Mammary epithelial cell (primary cell): ENCODE data around the gene PLXNA2.

ENCODE experiments used
- EZH2 ChIP-seq: IDR thresholded peaks from 2 replicates; pipeline ENCODE4 v1.6.1; 2012; ENCODE audit warnings: low read length, inconsistent platforms, borderline replicate concordance
- TF ChIP-seq, protein P1 (sequence below), 2 donors: IDR thresholded peaks in 1 of 2; conservative IDR thresholded peaks in 1 of 2; 2 replicates each; pipeline ENCODE4 v1.5.1; 2011 to 2012; ENCODE audit warnings: inconsistent platforms in 2 of 2, low read length in 2 of 2, mild to moderate bottlenecking in 2 of 2, control low read depth in 1 of 2, low read depth in 1 of 2; ENCODE audit not compliant: insufficient read depth in 1 of 2; ENCODE audit errors: extremely low read depth in 1 of 2

GRCh38 chr1:207978441-207978840 lies 265.7 kb downstream of the PLXNA2 start:
- TF ChIP-seq, protein P1, sequence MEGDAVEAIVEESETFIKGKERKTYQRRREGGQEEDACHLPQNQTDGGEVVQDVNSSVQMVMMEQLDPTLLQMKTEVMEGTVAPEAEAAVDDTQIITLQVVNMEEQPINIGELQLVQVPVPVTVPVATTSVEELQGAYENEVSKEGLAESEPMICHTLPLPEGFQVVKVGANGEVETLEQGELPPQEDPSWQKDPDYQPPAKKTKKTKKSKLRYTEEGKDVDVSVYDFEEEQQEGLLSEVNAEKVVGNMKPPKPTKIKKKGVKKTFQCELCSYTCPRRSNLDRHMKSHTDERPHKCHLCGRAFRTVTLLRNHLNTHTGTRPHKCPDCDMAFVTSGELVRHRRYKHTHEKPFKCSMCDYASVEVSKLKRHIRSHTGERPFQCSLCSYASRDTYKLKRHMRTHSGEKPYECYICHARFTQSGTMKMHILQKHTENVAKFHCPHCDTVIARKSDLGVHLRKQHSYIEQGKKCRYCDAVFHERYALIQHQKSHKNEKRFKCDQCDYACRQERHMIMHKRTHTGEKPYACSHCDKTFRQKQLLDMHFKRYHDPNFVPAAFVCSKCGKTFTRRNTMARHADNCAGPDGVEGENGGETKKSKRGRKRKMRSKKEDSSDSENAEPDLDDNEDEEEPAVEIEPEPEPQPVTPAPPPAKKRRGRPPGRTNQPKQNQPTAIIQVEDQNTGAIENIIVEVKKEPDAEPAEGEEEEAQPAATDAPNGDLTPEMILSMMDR (conservative IDR thresholded peaks at IDR 0.05 in 1 of 2, IDR thresholded peaks at IDR 0.05 in 1 of 2; ENCODE audit: extremely low read depth in 1 of 2, insufficient read depth in 1 of 2, low read depth in 1 of 2, low read length in 2 of 2): no peak
- no peak for TF ChIP-seq EZH2
